Activated naive CD8-positive, alpha-beta T cell treated with anti-CD3 and anti-CD28 coated beads, Interleukin-2, amount 10 ng/mL, durations not matched to agents 7 days and 5 days (primary cell): ENCODE measurements around the gene FAM210B. TPM values are rescaled to one million over a fixed set of nuclear protein-coding genes. Genes with fewer than 3 reads are reported as not detected.
"Not testable (repeated sequence)": the region's sequence is repeated elsewhere in the genome, so short reads cannot be mapped to it uniquely, and the experiment has no call there.

ENCODE experiments used
- ATAC-seq: fragments of 150-1000 bp; cut with Tn5 transposase; one replicate; pipeline ENCODE4 v1.10.0; 2021; ENCODE audit warnings: low read depth, moderate library complexity
- POLR2A ChIA-PET: fragments of 350-600 bp; sonication (Branson Sonifier 250); formaldehyde crosslinking; loops from one replicate; lab custom pipeline; 2021; ENCODE audit warnings: antibody characterized with exemption; lab: Charles Lee
- DNase-seq: peaks from one replicate; pipeline ENCODE4 v3.0.0; 2021
- H3K27ac Mint-ChIP-seq: one replicate; pipeline ENCODE4 v1.8.0; 2022; ENCODE audit warnings: mild to moderate bottlenecking, mixed read lengths
- H3K27me3 Mint-ChIP-seq: one replicate; pipeline ENCODE4 v1.8.0; 2022; ENCODE audit warnings: mild to moderate bottlenecking, moderate library complexity, mixed read lengths
- H3K36me3 Mint-ChIP-seq: one replicate; pipeline ENCODE4 v1.8.0; 2021; ENCODE audit warnings: mild to moderate bottlenecking, mixed read lengths
- H3K4me1 Mint-ChIP-seq: one replicate; pipeline ENCODE4 v1.8.0; 2021; ENCODE audit warnings: mixed read lengths
- H3K4me3 Mint-ChIP-seq: one replicate; pipeline ENCODE4 v1.8.0; 2022; ENCODE audit warnings: mild to moderate bottlenecking, moderate library complexity, mixed read lengths
- H3K9me3 Mint-ChIP-seq: one replicate; pipeline ENCODE4 v1.8.0; 2021; ENCODE audit warnings: mixed read lengths
- total RNA-seq, 2 experiments: library from RNA; stranded (reverse); gene quantifications; one replicate each; pipeline ENCODE4 v1.2.3, GENCODE V29; 2021

The FAM210B gene
- total RNA-seq, 2 experiments from 2014 or later: 10.9 to 13.6 TPM

GRCh38 chr20:56390396-56390795, 31.6 kb downstream of the FAM210B start:
- H3K27ac Mint-ChIP-seq, ATAC-seq, H3K27me3 Mint-ChIP-seq, H3K9me3 Mint-ChIP-seq, DNase-seq, H3K4me3 Mint-ChIP-seq: not testable (repeated sequence)
- POLR2A ChIA-PET: interaction anchor here (2.8 kb wide), 1 partner anchor 32 kb away, joined by 13 read pairs; the partner anchor contains the start of gene FAM210B
- peaks cover 44% of the 10 kb centered on the region for H3K4me1 Mint-ChIP-seq
- H3K36me3 Mint-ChIP-seq: peaks cover 47% of the 10 kb centered on the region

GRCh38 chr20:56391037-56391436, 32.3 kb downstream of the FAM210B start:
- Mint-ChIP-seq H3K27ac (no peak overlapping the region), H3K27me3 (no peaks in the 10 kb centered on the region), H3K4me1 (peaks cover 42% of the 10 kb centered on the region), H3K36me3 (peaks cover 50% of the 10 kb centered on the region), H3K4me3 (no peak overlapping the region), H3K9me3 (no peaks in the 10 kb centered on the region)
- ATAC-seq (no peak), DNase-seq (no peak)
- POLR2A ChIA-PET: interaction anchor here (0.8 to 2.8 kb wide), 7 partner anchors 8 to 78 kb away, joined by 3 to 49 read pairs (median 13); partner anchors contain the start of genes CASS4, FAM210B and RTF2

GRCh38 chr20:56391596-56392131, 32.9 kb downstream of the FAM210B start:
- Mint-ChIP-seq H3K9me3 (no peaks in the 10 kb centered on the region), H3K4me3 (no peak overlapping the region), H3K27me3 (no peaks in the 10 kb centered on the region), H3K4me1 (peaks cover 36% of the 10 kb centered on the region), H3K36me3 (peaks cover 46% of the 10 kb centered on the region), H3K27ac (no peak overlapping the region)
- ATAC-seq: peak; percentile 40
- DNase-seq: no peak
- POLR2A ChIA-PET: interaction anchor here (0.7 to 2.8 kb wide), 14 partner anchors 9 to 93 kb away, joined by 3 to 49 read pairs (median 5); partner anchors contain the start of genes CASS4, FAM210B and RTF2

GRCh38 chr20:56392132-56392880, 33.5 kb downstream of the FAM210B start, which contains the start of the genes AURKA and CSTF1:
Gene AURKA (minus strand): TSS chr20:56392215. CDS start chr20:56388197, 4,018 bp downstream.
Gene CSTF1 (plus strand): TSS chr20:56392645. CDS start chr20:56395553, 2,908 bp downstream.
- POLR2A ChIA-PET: interaction anchor here (0.7 to 2.8 kb wide), 14 partner anchors 9 to 109 kb away, joined by 3 to 49 read pairs (median 5); partner anchors contain the start of genes CASS4, FAM210B and RTF2
- Mint-ChIP-seq H3K27ac (no peak within 1 kb of the TSS), H3K4me3 (no peak within 1 kb of the TSS), H3K9me3 (no peaks in the 10 kb centered on the region), H3K4me1 (peaks cover 36% of the 10 kb centered on the region), H3K36me3 (peaks cover 49% of the 10 kb centered on the region), H3K27me3 (no peaks in the 10 kb centered on the region)
- peak; percentile 98 for DNase-seq
- ATAC-seq: peak; percentile 94

- ATAC-seq (no peak), DNase-seq (no peak)
- Mint-ChIP-seq H3K36me3 (peaks cover 47% of the 10 kb centered on the region), H3K27ac (no peak overlapping the region), H3K27me3 (no peaks in the 10 kb centered on the region), H3K4me3 (no peak overlapping the region), H3K9me3 (no peaks in the 10 kb centered on the region), H3K4me1 (peaks cover 35% of the 10 kb centered on the region)
- POLR2A ChIA-PET: interaction anchor here (0.7 to 2.8 kb wide), 9 partner anchors 19 to 108 kb away, joined by 3 to 49 read pairs (median 11); partner anchors contain the start of genes CASS4, FAM210B and RTF2
These were observed 34.2 kb downstream of the FAM210B start for GRCh38 chr20:56392881-56393482.

DNA sequence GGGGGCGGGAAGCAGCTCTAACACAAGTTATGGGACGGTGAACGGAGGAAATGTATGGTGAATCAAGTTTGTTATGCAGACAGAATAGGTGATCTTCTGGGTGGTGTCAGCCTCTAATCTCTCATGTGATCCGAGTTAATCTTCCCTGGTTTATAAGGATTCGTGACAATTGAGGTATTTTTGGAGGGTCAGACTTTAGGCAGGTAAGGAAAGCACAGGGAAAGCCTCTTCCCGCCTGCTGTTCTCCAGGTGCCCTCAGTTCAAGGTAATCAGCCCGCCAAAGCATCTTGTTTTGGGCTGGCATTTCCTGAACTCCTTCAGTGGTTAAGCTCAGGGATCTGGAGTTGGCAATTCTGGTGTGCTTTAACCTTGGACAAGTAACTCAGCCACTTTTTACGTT, 34.9 kb downstream of the FAM210B start:
- peaks cover 42% of the 10 kb centered on the region for H3K36me3 Mint-ChIP-seq
- POLR2A ChIA-PET: interaction anchor here (0.7 to 2.8 kb wide), 5 partner anchors 19 to 107 kb away, joined by 3 to 49 read pairs (median 15); partner anchors contain the start of genes CASS4 and RTF2
- H3K27me3 Mint-ChIP-seq: no peaks in the 10 kb centered on the region
- DNase-seq (no peak), ATAC-seq (no peak)
- no peaks in the 10 kb centered on the region for H3K9me3 Mint-ChIP-seq
- peaks cover 31% of the 10 kb centered on the region for H3K4me1 Mint-ChIP-seq
- H3K4me3 Mint-ChIP-seq: no peak overlapping the region
- H3K27ac Mint-ChIP-seq: no peak overlapping the region

DNA sequence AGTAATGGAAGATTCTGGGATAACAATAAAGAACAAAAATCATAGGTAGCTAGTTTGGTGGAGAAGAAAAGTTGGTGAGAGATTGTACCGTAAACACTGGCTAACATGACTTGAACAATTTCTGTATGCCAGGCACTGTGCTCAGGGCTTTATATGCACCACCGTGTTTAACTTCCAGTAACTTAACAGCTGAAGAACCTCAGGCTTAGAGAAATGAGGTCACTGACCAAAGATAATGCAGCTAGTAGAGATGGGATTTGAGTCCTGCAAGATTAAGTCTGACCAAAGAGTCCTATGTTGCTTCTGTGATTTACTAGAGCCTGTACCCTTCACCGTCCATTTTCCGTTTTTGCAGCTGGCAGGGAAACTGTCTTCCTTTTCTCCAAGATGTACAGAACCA, 36.4 kb downstream of the FAM210B start:
- Mint-ChIP-seq H3K27me3 (no peaks in the 10 kb centered on the region), H3K4me1 (peaks cover 22% of the 10 kb centered on the region), H3K9me3 (no peaks in the 10 kb centered on the region), H3K36me3 (peaks cover 36% of the 10 kb centered on the region), H3K4me3 (no peak overlapping the region), H3K27ac (no peak overlapping the region)
- POLR2A ChIA-PET: interaction anchor here (0.9 kb wide), 1 partner anchor 73 kb away, joined by 6 read pairs; the partner anchor contains the start of gene RTF2
- DNase-seq (no peak), ATAC-seq (no peak)

GRCh38 chr20:56400001-56400640, 41.3 kb downstream of the FAM210B start:
- peak overlapping the region; percentile 48 for H3K27ac Mint-ChIP-seq
- ATAC-seq (peak; percentile 75), DNase-seq (no peak)
- POLR2A ChIA-PET: no interaction called here
- H3K4me1 Mint-ChIP-seq: peaks cover 15% of the 10 kb centered on the region
- H3K27me3 Mint-ChIP-seq: no peaks in the 10 kb centered on the region
- no peaks in the 10 kb centered on the region for H3K9me3 Mint-ChIP-seq
- peaks cover 48% of the 10 kb centered on the region for H3K36me3 Mint-ChIP-seq
- peak overlapping the region; percentile 48 for H3K4me3 Mint-ChIP-seq

GRCh38 chr20:56403465-56403864, 44.7 kb downstream of the FAM210B start:
- no peak overlapping the region for H3K27ac Mint-ChIP-seq
- DNase-seq (no peak), ATAC-seq (no peak)

DNA sequence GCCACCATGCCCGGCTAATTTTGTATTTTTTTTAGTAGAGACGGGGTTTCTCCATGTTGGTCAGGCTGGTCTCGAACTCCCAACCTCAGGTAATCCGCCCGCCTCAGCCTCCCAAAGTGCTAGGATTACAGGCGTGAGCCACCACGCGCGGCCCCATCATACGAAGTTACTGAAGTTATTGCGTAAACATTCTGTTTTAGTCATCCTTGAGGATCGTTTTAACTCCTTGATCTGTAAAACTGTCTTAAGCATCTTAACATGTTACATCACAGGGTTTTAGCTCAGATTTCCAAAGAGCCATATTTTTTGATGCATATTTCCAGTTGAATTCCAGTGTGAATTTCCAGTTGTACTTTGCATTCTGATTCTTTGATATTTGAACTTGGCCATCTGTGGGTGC, 46.6 kb downstream of the FAM210B start:
- not testable (repeated sequence) for H3K27me3 Mint-ChIP-seq, H3K9me3 Mint-ChIP-seq, DNase-seq, H3K4me3 Mint-ChIP-seq, ATAC-seq, H3K27ac Mint-ChIP-seq
- peaks cover 17% of the 10 kb centered on the region for H3K4me1 Mint-ChIP-seq
- POLR2A ChIA-PET: interaction anchor here (1.1 kb wide), 1 partner anchor 63 kb away, joined by 3 read pairs; the partner anchor contains the start of gene RTF2
- peaks cover 60% of the 10 kb centered on the region for H3K36me3 Mint-ChIP-seq

More at GRCh38 chr20:56403465-56403864, 44.7 kb downstream of the FAM210B start:
- Mint-ChIP-seq H3K4me3 (no peak overlapping the region), H3K4me1 (peaks cover 16% of the 10 kb centered on the region), H3K9me3 (no peaks in the 10 kb centered on the region), H3K36me3 (peaks cover 57% of the 10 kb centered on the region), H3K27me3 (no peaks in the 10 kb centered on the region)
- POLR2A ChIA-PET: no interaction called here

DNA sequence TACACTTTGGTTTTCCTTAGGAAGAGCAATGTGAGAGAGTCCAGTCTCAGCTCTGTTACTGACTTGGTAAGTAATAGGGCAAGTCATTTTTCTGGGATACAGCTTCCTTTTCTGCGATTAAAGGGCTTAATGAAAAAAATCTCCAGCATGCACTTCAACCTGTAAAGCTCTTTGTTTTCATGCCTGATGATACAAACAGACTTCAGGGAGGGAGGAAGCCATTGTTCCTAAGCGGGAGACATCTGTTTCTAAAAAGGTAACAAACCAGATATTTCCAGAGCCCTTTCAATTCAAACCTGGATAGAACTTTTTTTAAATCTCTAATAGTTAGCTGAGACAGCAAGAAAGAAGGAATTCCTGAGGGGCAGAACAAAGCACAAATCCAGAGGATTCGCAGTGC, 48.1 kb downstream of the FAM210B start:
- Mint-ChIP-seq H3K9me3 (no peaks in the 10 kb centered on the region), H3K4me3 (no peak overlapping the region), H3K27ac (no peak overlapping the region), H3K36me3 (peaks cover 58% of the 10 kb centered on the region), H3K4me1 (peaks cover 23% of the 10 kb centered on the region), H3K27me3 (no peaks in the 10 kb centered on the region)
- no peak for DNase-seq
- POLR2A ChIA-PET: no interaction called here
- no peak for ATAC-seq

GRCh38 chr20:56409521-56409920, 50.7 kb downstream of the FAM210B start:
- Mint-ChIP-seq H3K27me3 (no peaks in the 10 kb centered on the region), H3K27ac (no peak overlapping the region), H3K36me3 (peaks cover 58% of the 10 kb centered on the region), H3K9me3 (no peaks in the 10 kb centered on the region), H3K4me3 (no peak overlapping the region), H3K4me1 (peaks cover 38% of the 10 kb centered on the region)
- DNase-seq (no peak), ATAC-seq (no peak)
- POLR2A ChIA-PET: interaction anchor here (1.4 to 1.5 kb wide), 2 partner anchors 9 to 30 kb away, joined by 3 to 6 read pairs; no protein-coding TSS in a partner anchor
